Right lobe of liver (tissue), 6 donors: ENCODE data around the gene MOV10. TPM values are rescaled to one million over a fixed set of nuclear protein-coding genes. Genes with fewer than 3 reads are reported as not detected.

ENCODE experiments used
- ATAC-seq, 4 donors: fragments of 200-7000 bp; cut with Tn5 transposase; one replicate each; pipeline ENCODE4 v1.9.1; 2020; ENCODE audit warnings: mild to moderate bottlenecking in 4 of 4, moderate library complexity in 4 of 4
- DNase-seq, 3 donors: peaks; one replicate each; pipeline ENCODE4 v3.0.0-alpha.2; 2020
- H3K27ac ChIP-seq, 3 donors: fragments of 200-600 bp; one replicate each; pipeline ENCODE4 v1.8.0; 2022
- H3K27me3 ChIP-seq, 2 donors: fragments of 200-600 bp; one replicate each; pipeline ENCODE4 v1.8.0; 2022
- H3K36me3 ChIP-seq, 4 donors: fragments of 200-600 bp; sonication (generic) in 1 of 4; one replicate each; pipeline versions ENCODE4 v1.5.1 to v1.8.0; 2017 to 2022; ENCODE audit warnings: control low read depth in 1 of 4
- H3K4me1 ChIP-seq, 4 donors: fragments of 200-600 bp; sonication (generic) in 1 of 4; one replicate each; pipeline versions ENCODE4 v1.5.1 to v1.8.0; 2017 to 2022; ENCODE audit warnings: control low read depth in 1 of 4
- H3K4me3 ChIP-seq, 3 donors: fragments of 200-600 bp; one replicate each; pipeline ENCODE4 v1.8.0; 2022
- H3K9me3 ChIP-seq, 4 donors: fragments of 200-600 bp; sonication (generic) in 1 of 4; one replicate each; pipeline versions ENCODE4 v1.5.1 to v1.8.0; 2017 to 2022; ENCODE audit warnings: control low read depth in 1 of 4
- POLR2A ChIP-seq: fragments of 450-650 bp; IDR thresholded peaks from one replicate; pipeline ENCODE4 v1.6.1; 2017; ENCODE audit warnings: antibody characterized with exemption, mild to moderate bottlenecking
- WGBS: methylation state at CpG from one replicate; pipeline ENCODE4 v1.1.6; 2018; ENCODE audit warnings: low coverage, low lambda C conversion rate; ENCODE audit not compliant: insufficient coverage; ENCODE audit errors: missing lambda C conversion rate; 5-methylcytosine and 5-hydroxymethylcytosine counted together
- intact Hi-C, 2 donors: fragments of 100-400 bp; cut with DNase I; formaldehyde crosslinking; loops; one replicate each; pipeline versions ENCODE4 v1.11.2 to v1.14.1; 2022
- total RNA-seq, 6 experiments: library from RNA; depleted of rRNA in 2 of 6; stranded (reverse); fragments of >200 nt in 2 of 6; fragmentation: NEBNext Ultra II Directional in 3 of 6; extraction: Animal tissue kit (Norgen Biotek cat#: 25700) in 3 of 6; gene quantifications; one replicate each; pipeline versions ENCODE4 v1.1.0 to v1.2.4, GENCODE V29; 2016 to 2023
- TF ChIP-seq, protein P1 (sequence below), 4 donors: fragments of 200-600 bp in 3 of 4; fragments of 450-650 bp in 1 of 4; IDR thresholded peaks; one replicate each; pipeline versions ENCODE4 v1.5.1 to v1.8.0; 2016 to 2022; ENCODE audit warnings: antibody characterized with exemption in 4 of 4, mild to moderate bottlenecking in 2 of 4
- donor health status: DM: no; HTN: yes; CAD: no.
- donor health status: DM: no; HTN: no; CAD: no.
- donor health status: DM: no; HTN: no; CAD: no.
- donor health status: DM: no; HTN: yes; CAD: no.
- donor health status: DM: no; HTN: yes; CAD: no.

MOV10 gene
- total RNA-seq, 6 experiments from 2014 or later = 32.3 to 55.8 (median 46.2) TPM

DNA sequence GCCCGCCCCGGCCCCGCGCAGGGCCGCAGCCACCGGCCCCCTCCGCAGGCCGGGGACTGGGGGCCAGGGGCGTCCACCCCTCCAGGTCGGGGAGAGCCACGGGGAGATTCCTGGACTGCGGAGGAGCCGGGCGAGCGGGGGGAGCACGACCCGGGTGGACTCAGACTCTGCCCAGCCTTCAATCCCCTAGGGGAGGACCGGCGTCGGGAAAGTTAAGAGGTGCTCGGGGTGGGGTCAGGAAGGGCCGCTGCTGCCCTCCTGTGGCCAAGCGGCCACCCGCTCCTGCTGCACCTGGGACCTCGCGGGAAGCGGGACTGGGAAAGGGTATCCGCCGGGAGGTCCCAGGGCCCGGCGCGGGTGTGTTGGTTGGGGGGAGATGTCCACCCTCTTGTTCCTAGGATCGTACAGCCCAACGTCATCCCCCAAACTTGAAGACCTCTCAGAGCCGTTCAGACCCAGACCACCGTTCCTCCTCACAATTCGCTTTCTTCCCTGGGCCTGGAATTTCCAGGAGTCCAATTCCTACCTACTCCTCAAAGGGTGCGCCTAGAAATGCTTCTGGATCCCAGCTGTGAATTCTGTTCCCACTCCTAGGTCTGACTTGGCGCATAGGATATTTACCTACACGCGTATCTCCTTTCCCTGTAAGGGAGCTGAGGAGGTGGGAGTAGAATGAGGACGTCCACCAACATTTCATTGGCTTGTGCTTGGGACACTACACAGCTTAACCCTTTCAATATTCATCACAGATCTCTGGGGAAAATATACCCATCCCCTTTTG lies 33.0 kb downstream of the MOV10 start:
- DNase-seq (peak; percentile 89 to 92 (median 90)), ATAC-seq (peak; percentile 72 to 88 (median 84))
- 0% methylated on average over 2 of the region's 42 CpGs for WGBS

DNA sequence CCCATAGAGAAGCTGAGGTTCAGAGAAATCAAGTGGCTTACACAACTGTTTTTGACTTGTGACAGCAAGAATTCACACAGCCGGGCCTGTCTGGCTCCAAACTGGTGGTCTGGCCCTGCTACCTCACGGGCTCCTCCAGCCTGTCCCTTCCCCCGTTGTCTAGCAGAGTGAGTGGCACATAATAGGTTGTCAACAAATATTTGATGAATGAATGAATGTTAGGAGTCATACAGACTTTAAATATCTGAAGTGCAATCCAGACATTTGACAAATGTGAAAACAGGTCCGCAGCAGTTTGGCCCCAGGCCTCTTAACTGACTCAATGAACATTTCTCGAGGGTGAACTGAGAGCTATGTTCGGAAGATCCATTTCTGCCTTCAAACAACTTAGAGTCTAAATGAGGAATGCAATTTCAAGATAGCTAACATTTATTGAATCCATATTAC lies 33.6 kb downstream of the MOV10 start:
- Histone ChIP-seq H3K27me3 (no peaks in the 10 kb centered on the region), H3K36me3 (no peaks in the 10 kb centered on the region), H3K9me3 (no peaks in the 10 kb centered on the region), H3K27ac (no peak overlapping the region), H3K4me1 (peaks cover 0 to 27% (median 8%) of the 10 kb centered on the region in 4 donors), H3K4me3 (no peak overlapping the region)
- TF ChIP-seq POLR2A = no peak
- TF ChIP-seq, protein P1, sequence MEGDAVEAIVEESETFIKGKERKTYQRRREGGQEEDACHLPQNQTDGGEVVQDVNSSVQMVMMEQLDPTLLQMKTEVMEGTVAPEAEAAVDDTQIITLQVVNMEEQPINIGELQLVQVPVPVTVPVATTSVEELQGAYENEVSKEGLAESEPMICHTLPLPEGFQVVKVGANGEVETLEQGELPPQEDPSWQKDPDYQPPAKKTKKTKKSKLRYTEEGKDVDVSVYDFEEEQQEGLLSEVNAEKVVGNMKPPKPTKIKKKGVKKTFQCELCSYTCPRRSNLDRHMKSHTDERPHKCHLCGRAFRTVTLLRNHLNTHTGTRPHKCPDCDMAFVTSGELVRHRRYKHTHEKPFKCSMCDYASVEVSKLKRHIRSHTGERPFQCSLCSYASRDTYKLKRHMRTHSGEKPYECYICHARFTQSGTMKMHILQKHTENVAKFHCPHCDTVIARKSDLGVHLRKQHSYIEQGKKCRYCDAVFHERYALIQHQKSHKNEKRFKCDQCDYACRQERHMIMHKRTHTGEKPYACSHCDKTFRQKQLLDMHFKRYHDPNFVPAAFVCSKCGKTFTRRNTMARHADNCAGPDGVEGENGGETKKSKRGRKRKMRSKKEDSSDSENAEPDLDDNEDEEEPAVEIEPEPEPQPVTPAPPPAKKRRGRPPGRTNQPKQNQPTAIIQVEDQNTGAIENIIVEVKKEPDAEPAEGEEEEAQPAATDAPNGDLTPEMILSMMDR (IDR thresholded peaks at IDR 0.05) = no peak
- DNase-seq (no peak), ATAC-seq (no peak)
- intact Hi-C loops = loop anchor here in 1 of 2 donors (10.0 kb wide), 2 partner anchors 83 to 203 kb away; partner anchors contain the start of gene WNT2B
- 65% methylated on average over 6 of the region's 6 CpGs for WGBS

More for the DNA sequence above, 33.0 kb downstream of the MOV10 start:
- intact Hi-C loops = loop anchor here in 1 of 2 donors (10.0 kb wide), 2 partner anchors 83 to 203 kb away; partner anchors contain the start of gene WNT2B
- TF ChIP-seq, protein P1 (IDR thresholded peaks at IDR 0.05) = peak; percentile 90 to 96 (median 93)
- peak; percentile 16 for TF ChIP-seq POLR2A
- Histone ChIP-seq H3K4me3 (peak overlapping the region; percentile 85 to 99 (median 99)), H3K27ac (peak overlapping the region; percentile 44 to 97 (median 89)), H3K4me1 (peaks cover 0 to 27% (median 8%) of the 10 kb centered on the region in 4 donors), H3K36me3 (peaks cover 0 to 5% (median 0%) of the 10 kb centered on the region in 4 donors), H3K27me3 (no peaks in the 10 kb centered on the region), H3K9me3 (no peaks in the 10 kb centered on the region)

DNA sequence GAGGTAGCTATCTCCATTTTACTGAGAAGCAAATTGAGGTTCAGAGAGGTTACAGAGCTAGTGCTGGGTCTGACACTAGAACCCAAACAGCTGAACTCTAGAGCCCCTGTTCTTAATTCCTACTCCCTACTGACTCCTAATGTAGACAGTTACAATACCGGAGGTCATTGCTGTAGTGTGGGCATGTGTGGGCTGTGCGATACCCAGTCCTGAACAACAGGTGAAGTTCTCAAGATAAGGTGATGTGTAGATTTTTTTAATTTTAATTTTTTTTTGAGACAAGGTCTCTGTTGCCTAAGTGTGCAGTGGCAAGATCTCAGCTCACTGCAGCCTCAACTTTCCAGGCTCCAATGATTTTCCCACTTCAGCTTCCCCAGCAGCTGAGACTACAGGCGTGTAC lies 34.0 kb downstream of the MOV10 start:
- TF ChIP-seq, protein P1 (IDR thresholded peaks at IDR 0.05) = no peak
- no peak for TF ChIP-seq POLR2A
- no peak overlapping the region for H3K4me3 ChIP-seq
- H3K9me3 ChIP-seq = no peaks in the 10 kb centered on the region
- intact Hi-C loops = loop anchor here in 1 of 2 donors (10.0 kb wide), 2 partner anchors 84 to 204 kb away; partner anchors contain the start of gene WNT2B
- WGBS = 91% methylated on average over 3 of the region's 3 CpGs
- no peaks in the 10 kb centered on the region for H3K36me3 ChIP-seq
- no peak for DNase-seq
- ATAC-seq = no peak
- no peak overlapping the region for H3K27ac ChIP-seq
- no peaks in the 10 kb centered on the region for H3K27me3 ChIP-seq
- peaks cover 0 to 26% (median 8%) of the 10 kb centered on the region in 4 donors for H3K4me1 ChIP-seq

DNA sequence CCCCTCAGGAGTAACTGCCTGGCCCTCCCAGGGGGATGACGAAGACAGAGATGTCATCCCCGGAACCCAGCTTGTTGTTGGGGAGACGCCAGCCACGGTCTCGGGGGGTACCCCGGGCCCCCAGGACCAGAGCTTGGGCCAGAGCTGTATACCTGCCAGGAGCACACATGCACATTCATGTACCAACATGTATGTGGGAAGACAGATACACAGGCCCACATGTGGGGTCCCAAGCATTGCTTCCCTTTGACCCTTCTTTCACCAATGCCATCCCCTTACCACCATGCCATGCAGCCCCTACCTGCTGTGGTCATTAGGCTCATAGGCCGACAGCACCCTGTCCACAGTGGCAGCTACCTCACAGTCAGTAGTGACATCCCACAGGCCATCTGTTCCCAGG lies 35.7 kb downstream of the MOV10 start:
- WGBS = 91% methylated on average over 7 of the region's 7 CpGs
- Histone ChIP-seq H3K36me3 (no peaks in the 10 kb centered on the region), H3K27ac (no peak overlapping the region), H3K4me1 (peaks cover 0 to 24% (median 5%) of the 10 kb centered on the region in 4 donors), H3K9me3 (no peaks in the 10 kb centered on the region), H3K27me3 (no peaks in the 10 kb centered on the region), H3K4me3 (no peak overlapping the region)
- ATAC-seq (no peak), DNase-seq (no peak)
- intact Hi-C loops = loop anchor here in 1 of 2 donors (5.0 kb wide), 1 partner anchor 208 kb away; no protein-coding TSS in a partner anchor
- TF ChIP-seq, protein P1 (IDR thresholded peaks at IDR 0.05) = no peak
- TF ChIP-seq POLR2A = no peak
